ENCODE results near the gene RNF151.
A peak's percentile ranks its signal among the peaks of the same experiment; 100 is the strongest.

RNF151 gene

DNA sequence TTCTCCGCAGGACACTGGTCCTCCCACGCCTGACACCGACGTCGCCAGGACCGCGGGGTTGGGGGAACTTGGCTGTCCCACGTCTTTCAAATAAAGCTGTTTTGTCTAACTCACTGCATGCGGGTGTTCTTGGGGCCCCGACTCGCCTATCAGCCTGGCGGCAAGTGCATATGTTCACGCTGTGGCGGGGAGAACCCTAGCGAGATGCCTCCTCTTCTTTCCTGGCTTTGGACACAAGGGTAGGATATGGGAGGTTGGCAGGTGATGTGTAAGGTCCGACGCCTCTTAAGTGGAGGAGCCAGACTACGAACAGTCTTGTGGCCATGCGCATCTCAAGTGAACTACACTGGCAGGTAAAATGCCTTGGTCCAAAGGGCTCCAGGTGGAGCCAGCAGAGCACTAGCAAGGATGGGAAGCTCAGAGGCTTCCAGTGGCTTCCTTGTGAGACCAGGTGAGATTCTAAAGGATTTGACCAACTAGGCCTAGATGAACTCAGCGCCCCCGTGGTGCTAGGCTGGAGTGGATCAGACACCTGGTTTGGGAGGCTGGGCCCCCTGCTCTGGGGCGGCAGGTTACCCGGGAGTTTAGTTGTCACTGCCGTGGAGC is 1.2 kb upstream of the RNF151 start:
- WGBS (ENCODE audit: extremely low coverage, insufficient coverage, insufficient read length) = no CpG with 5 or more reads among the region's 24 CpGs
- Histone ChIP-seq H2BK120ac (ENCODE audit: insufficient read depth, low read length, poor library complexity) (peak overlapping the region; percentile 53), H3K14ac (ENCODE audit: low read length) (peak overlapping the region; percentile 90), H4K91ac (ENCODE audit: low read depth, low read length) (peak overlapping the region; percentile 93), H2BK5ac (ENCODE audit: low read depth, low read length, poor library complexity) (peak overlapping the region; percentile 80), H3K4me2 (ENCODE audit: low read length) (peak overlapping the region; percentile 87), H3K9me3 (ENCODE audit: insufficient read depth, low read depth, low read length) (no peaks in the 10 kb centered on the region), H3K27ac (ENCODE audit: low read depth, low read length) (peak overlapping the region; percentile 58), H3K4me3 (ENCODE audit: low read depth, low read length) (peak overlapping the region; percentile 97), H2AFZ (ENCODE audit: insufficient read depth, low read length, poor library complexity) (peak overlapping the region; percentile 28), H3K4me1 (ENCODE audit: control insufficient read depth in 1 of 2, insufficient read depth in 2 of 2, low read length in 2 of 2) (peaks cover 6 to 11% of the 10 kb centered on the region in 2 experiments), H4K12ac (ENCODE audit: low read depth, low read length) (peak overlapping the region; percentile 45), H3K9ac (ENCODE audit: low read length) (peak overlapping the region; percentile 100), H2BK12ac (ENCODE audit: low read length) (no peak overlapping the region), H3K79me1 (ENCODE audit: low read length) (peaks cover 7% of the 10 kb centered on the region), H4K8ac (ENCODE audit: low read depth, low read length) (peak overlapping the region; percentile 95), H2AK5ac (ENCODE audit: low read length) (peak overlapping the region; percentile 11), H3K4ac (ENCODE audit: low read depth, low read length) (peak overlapping the region; percentile 90), H3K36me3 (ENCODE audit: control insufficient read depth in 1 of 2, insufficient read depth in 2 of 2, low read length in 2 of 2) (peaks cover 23 to 28% of the 10 kb centered on the region in 2 experiments), H3K18ac (ENCODE audit: low read length) (peak overlapping the region; percentile 98), H3K23ac (ENCODE audit: low read length) (no peak overlapping the region), H3K79me2 (ENCODE audit: control insufficient read depth, insufficient read depth, low read length, poor library complexity) (peaks cover 19% of the 10 kb centered on the region), H3K27me3 (ENCODE audit: insufficient read depth, low read length) (no peaks in the 10 kb centered on the region)
- peak in 1 of 2 donors; percentile 22 for DNase-seq

DNA sequence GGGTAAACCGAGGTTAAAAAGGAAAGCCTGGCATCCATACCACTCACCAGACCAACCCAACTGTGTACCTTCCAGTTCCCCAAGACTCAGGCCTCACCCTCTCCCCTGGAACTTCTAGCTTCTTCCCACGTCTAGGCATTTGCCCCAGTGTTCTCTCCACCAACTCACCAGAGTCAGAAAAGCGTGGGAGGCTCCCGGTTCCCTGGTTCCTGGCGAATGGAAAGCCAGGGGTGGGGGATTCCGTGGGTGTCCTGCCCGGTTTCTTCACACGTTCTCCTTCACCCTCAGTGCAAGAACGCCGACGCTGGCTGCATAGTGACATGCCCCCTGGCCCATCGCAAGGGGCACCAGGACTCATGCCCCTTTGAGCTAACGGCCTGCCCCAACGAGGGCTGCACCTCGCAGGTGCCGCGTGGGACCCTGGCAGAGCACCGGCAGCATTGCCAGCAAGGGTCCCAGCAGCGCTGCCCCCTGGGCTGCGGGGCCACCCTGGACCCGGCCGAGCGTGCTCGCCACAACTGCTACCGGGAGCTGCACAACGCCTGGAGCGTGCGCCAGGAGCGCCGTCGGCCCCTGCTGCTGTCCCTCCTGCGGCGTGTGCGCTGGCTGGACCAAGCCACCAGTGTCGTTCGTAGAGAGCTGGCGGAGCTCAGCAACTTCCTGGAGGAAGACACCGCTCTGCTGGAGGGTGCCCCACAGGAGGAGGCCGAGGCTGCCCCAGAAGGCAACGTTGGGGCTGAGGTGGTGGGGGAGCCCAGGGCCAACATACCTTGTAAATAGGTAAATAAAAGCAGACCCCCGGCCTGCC is 1.7 kb downstream of the RNF151 start:
- no peak overlapping the region for H3K27ac ChIP-seq (ENCODE audit: low read depth, low read length)
- H3K36me3 ChIP-seq (ENCODE audit: control insufficient read depth in 1 of 2, insufficient read depth in 2 of 2, low read length in 2 of 2) = peaks cover 6% of the 10 kb centered on the region in 2 experiments
- H3K9me3 ChIP-seq (ENCODE audit: insufficient read depth, low read depth, low read length) = no peaks in the 10 kb centered on the region
- H3K4ac ChIP-seq (ENCODE audit: low read depth, low read length) = no peak overlapping the region
- H3K23ac ChIP-seq (ENCODE audit: low read length) = no peak overlapping the region
- H3K18ac ChIP-seq (ENCODE audit: low read length) = no peak overlapping the region
- H4K8ac ChIP-seq (ENCODE audit: low read depth, low read length) = no peak overlapping the region
- H3K27me3 ChIP-seq (ENCODE audit: insufficient read depth, low read length) = no peaks in the 10 kb centered on the region
- no peak overlapping the region for H3K14ac ChIP-seq (ENCODE audit: low read length)
- H3K79me1 ChIP-seq (ENCODE audit: low read length) = peaks cover 15% of the 10 kb centered on the region
- H4K12ac ChIP-seq (ENCODE audit: low read depth, low read length) = no peak overlapping the region
- no peak overlapping the region for H2BK5ac ChIP-seq (ENCODE audit: low read depth, low read length, poor library complexity)
- WGBS (ENCODE audit: extremely low coverage, insufficient coverage, insufficient read length) = no CpG with 5 or more reads among the region's 41 CpGs
- H3K4me2 ChIP-seq (ENCODE audit: low read length) = no peak overlapping the region
- no peak overlapping the region for H2BK12ac ChIP-seq (ENCODE audit: low read length)
- no peak overlapping the region for H2AK5ac ChIP-seq (ENCODE audit: low read length)
- no peak overlapping the region for H3K9ac ChIP-seq (ENCODE audit: low read length)
- H3K4me3 ChIP-seq (ENCODE audit: low read depth, low read length) = no peak overlapping the region
- no peak overlapping the region for H4K91ac ChIP-seq (ENCODE audit: low read depth, low read length)
- peaks cover 29% of the 10 kb centered on the region for H3K79me2 ChIP-seq (ENCODE audit: control insufficient read depth, insufficient read depth, low read length, poor library complexity)
- no peak overlapping the region for H2BK120ac ChIP-seq (ENCODE audit: insufficient read depth, low read length, poor library complexity)
- peaks cover 16 to 18% of the 10 kb centered on the region in 2 experiments for H3K4me1 ChIP-seq (ENCODE audit: control insufficient read depth in 1 of 2, insufficient read depth in 2 of 2, low read length in 2 of 2)
- no peak for DNase-seq
- no peak overlapping the region for H2AFZ ChIP-seq (ENCODE audit: insufficient read depth, low read length, poor library complexity)

DNA sequence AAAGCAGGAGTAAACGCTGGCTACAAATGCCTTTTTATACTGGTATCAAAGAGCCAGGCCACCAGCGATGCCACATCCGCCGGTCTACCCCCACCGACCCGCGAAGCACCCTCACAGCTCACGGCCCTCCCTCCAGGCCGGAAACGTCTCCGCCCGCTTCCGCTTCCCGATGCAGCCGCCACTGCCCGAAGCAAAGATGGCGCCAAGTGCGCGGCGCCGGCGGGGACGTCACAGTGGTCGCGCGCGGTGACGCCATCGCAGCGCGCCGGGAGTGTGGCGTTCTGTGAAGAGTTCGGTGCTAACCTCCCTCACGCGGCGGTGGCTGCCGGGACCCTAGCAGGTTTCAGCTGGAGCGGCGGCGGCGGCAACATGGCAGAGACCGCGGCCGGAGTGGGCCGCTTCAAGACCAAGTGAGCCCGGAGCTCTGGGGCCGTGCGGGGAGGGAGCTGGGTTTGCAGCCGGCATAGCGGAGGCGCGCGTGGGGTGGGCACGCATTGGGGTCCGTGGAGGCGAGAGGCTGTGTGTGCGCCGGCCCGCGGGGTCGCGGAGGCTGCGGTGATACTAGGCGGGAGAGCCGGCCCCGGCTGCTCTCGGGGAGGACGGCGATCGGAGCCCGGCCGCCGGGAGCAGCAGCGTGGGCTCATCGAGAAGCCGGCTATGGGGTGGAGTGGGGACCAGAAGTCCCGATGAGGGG is 5.3 kb downstream of the RNF151 start, which contains the start of gene TBL3:
Gene TBL3 (plus strand): TSS at position 258 of the 694 bp plus-strand sequence. CDS start 112 bp downstream, at position 370.
- H4K8ac ChIP-seq (ENCODE audit: low read depth, low read length) = peak within 1 kb of the TSS; percentile 97
- peak within 1 kb of the TSS; percentile 84 for H3K14ac ChIP-seq (ENCODE audit: low read length)
- peaks cover 11% of the 10 kb centered on the region for H3K79me2 ChIP-seq (ENCODE audit: control insufficient read depth, insufficient read depth, low read length, poor library complexity)
- H2AFZ ChIP-seq (ENCODE audit: insufficient read depth, low read length, poor library complexity) = peak within 1 kb of the TSS; percentile 46
- H2BK5ac ChIP-seq (ENCODE audit: low read depth, low read length, poor library complexity) = peak within 1 kb of the TSS; percentile 37
- no peaks in the 10 kb centered on the region for H3K9me3 ChIP-seq (ENCODE audit: insufficient read depth, low read depth, low read length)
- DNase-seq = peak; percentile 92 to 99
- no peaks in the 10 kb centered on the region for H3K27me3 ChIP-seq (ENCODE audit: insufficient read depth, low read length)
- peak within 1 kb of the TSS; percentile 90 for H3K4me3 ChIP-seq (ENCODE audit: low read depth, low read length)
- H3K9ac ChIP-seq (ENCODE audit: low read length) = peak within 1 kb of the TSS; percentile 89
- peaks cover 29% of the 10 kb centered on the region in 2 experiments for H3K36me3 ChIP-seq (ENCODE audit: control insufficient read depth in 1 of 2, insufficient read depth in 2 of 2, low read length in 2 of 2)
- no peak within 1 kb of the TSS for H3K23ac ChIP-seq (ENCODE audit: low read length)
- H3K79me1 ChIP-seq (ENCODE audit: low read length) = peaks cover 7% of the 10 kb centered on the region
- H2BK12ac ChIP-seq (ENCODE audit: low read length) = no peak within 1 kb of the TSS
- peak within 1 kb of the TSS; percentile 76 for H3K4ac ChIP-seq (ENCODE audit: low read depth, low read length)
- H3K18ac ChIP-seq (ENCODE audit: low read length) = peak within 1 kb of the TSS; percentile 84
- H4K12ac ChIP-seq (ENCODE audit: low read depth, low read length) = peak within 1 kb of the TSS; percentile 94
- peak within 1 kb of the TSS; percentile 89 for H4K91ac ChIP-seq (ENCODE audit: low read depth, low read length)
- peak within 1 kb of the TSS; percentile 92 for H3K4me2 ChIP-seq (ENCODE audit: low read length)
- peak within 1 kb of the TSS; percentile 57 for H2BK120ac ChIP-seq (ENCODE audit: insufficient read depth, low read length, poor library complexity)
- peaks cover 10 to 11% of the 10 kb centered on the region in 2 experiments for H3K4me1 ChIP-seq (ENCODE audit: control insufficient read depth in 1 of 2, insufficient read depth in 2 of 2, low read length in 2 of 2)
- WGBS (ENCODE audit: extremely low coverage, insufficient coverage, insufficient read length) = no CpG with 5 or more reads among the region's 78 CpGs
- peak within 1 kb of the TSS; percentile 67 for H3K27ac ChIP-seq (ENCODE audit: low read depth, low read length)
- peak within 1 kb of the TSS; percentile 80 for H2AK5ac ChIP-seq (ENCODE audit: low read length)

DNA sequence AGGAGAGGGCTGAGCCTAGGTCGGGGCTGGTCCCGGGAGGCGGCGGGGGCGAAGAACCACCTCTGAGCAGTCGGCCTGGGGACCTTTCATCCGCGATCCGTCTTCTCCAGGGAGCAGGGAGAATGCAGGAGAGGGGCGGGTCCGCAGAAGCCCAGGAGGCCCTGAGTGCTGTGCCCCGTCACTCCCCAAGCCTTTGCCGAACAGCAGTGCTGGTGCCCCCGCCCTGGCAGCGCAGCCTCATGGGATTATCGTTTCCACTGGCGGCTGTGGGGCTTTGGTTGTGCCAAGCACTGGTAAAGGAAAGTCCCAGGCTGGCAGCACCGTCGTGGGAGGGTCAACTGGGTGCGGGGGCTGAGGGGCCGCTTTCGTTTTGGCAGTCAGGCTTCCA is 5.8 kb downstream of the RNF151 start:
- no peaks in the 10 kb centered on the region for H3K27me3 ChIP-seq (ENCODE audit: insufficient read depth, low read length)
- peak; percentile 24 to 27 for DNase-seq
- H3K18ac ChIP-seq (ENCODE audit: low read length) = peak overlapping the region; percentile 63
- peaks cover 34% of the 10 kb centered on the region in 2 experiments for H3K36me3 ChIP-seq (ENCODE audit: control insufficient read depth in 1 of 2, insufficient read depth in 2 of 2, low read length in 2 of 2)
- peak overlapping the region; percentile 89 for H3K9ac ChIP-seq (ENCODE audit: low read length)
- H3K4me3 ChIP-seq (ENCODE audit: low read depth, low read length) = peak overlapping the region; percentile 90
- H2AFZ ChIP-seq (ENCODE audit: insufficient read depth, low read length, poor library complexity) = peak overlapping the region; percentile 46
- peak overlapping the region; percentile 76 for H3K4ac ChIP-seq (ENCODE audit: low read depth, low read length)
- H3K79me1 ChIP-seq (ENCODE audit: low read length) = peaks cover 7% of the 10 kb centered on the region
- H2BK120ac ChIP-seq (ENCODE audit: insufficient read depth, low read length, poor library complexity) = peak overlapping the region; percentile 8
- H2AK5ac ChIP-seq (ENCODE audit: low read length) = peak overlapping the region; percentile 54
- no peaks in the 10 kb centered on the region for H3K9me3 ChIP-seq (ENCODE audit: insufficient read depth, low read depth, low read length)
- H2BK12ac ChIP-seq (ENCODE audit: low read length) = no peak overlapping the region
- H4K91ac ChIP-seq (ENCODE audit: low read depth, low read length) = peak overlapping the region; percentile 87
- H3K4me1 ChIP-seq (ENCODE audit: control insufficient read depth in 1 of 2, insufficient read depth in 2 of 2, low read length in 2 of 2) = peaks cover 10 to 11% of the 10 kb centered on the region in 2 experiments
- peak overlapping the region; percentile 92 for H3K4me2 ChIP-seq (ENCODE audit: low read length)
- peaks cover 11% of the 10 kb centered on the region for H3K79me2 ChIP-seq (ENCODE audit: control insufficient read depth, insufficient read depth, low read length, poor library complexity)
- no peak overlapping the region for H3K27ac ChIP-seq (ENCODE audit: low read depth, low read length)
- peak overlapping the region; percentile 84 for H3K14ac ChIP-seq (ENCODE audit: low read length)
- H3K23ac ChIP-seq (ENCODE audit: low read length) = no peak overlapping the region
- H4K8ac ChIP-seq (ENCODE audit: low read depth, low read length) = peak overlapping the region; percentile 97
- H2BK5ac ChIP-seq (ENCODE audit: low read depth, low read length, poor library complexity) = peak overlapping the region; percentile 37
- H4K12ac ChIP-seq (ENCODE audit: low read depth, low read length) = peak overlapping the region; percentile 87
- no CpG with 5 or more reads among the region's 22 CpGs for WGBS (ENCODE audit: extremely low coverage, insufficient coverage, insufficient read length)
